Mammary epithelial cell (primary cell): ENCODE data around the gene GADD45G.

Experiments used
- EZH2 ChIP-seq: IDR thresholded peaks from 2 replicates; pipeline ENCODE4 v1.6.1; 2012; ENCODE audit warnings: low read length, inconsistent platforms, borderline replicate concordance
- TF ChIP-seq, protein P1 (sequence below), 2 donors: IDR thresholded peaks in 1 of 2; conservative IDR thresholded peaks in 1 of 2; 2 replicates each; pipeline ENCODE4 v1.5.1; 2011 to 2012; ENCODE audit warnings: inconsistent platforms in 2 of 2, low read length in 2 of 2, mild to moderate bottlenecking in 2 of 2, control low read depth in 1 of 2, low read depth in 1 of 2; ENCODE audit not compliant: insufficient read depth in 1 of 2; ENCODE audit errors: extremely low read depth in 1 of 2

DNA sequence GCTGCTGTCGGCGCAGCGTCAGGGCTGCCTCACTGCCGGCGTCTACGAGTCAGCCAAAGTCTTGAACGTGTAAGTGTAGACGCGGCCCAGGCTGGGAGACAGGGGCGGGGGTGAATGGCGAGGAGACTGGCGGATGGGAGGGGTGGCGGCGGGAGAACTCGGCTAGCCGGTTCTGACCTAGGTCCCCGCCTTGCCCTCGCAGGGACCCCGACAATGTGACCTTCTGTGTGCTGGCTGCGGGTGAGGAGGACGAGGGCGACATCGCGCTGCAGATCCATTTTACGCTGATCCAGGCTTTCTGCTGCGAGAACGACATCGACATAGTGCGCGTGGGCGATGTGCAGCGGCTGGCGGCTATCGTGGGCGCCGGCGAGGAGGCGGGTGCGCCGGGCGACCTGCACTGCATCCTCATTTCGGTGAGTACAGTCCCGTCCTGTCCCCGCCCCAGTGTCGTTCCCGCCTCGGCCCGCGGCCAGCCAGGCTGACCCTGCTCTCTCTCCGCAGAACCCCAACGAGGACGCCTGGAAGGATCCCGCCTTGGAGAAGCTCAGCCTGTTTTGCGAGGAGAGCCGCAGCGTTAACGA lies 745 bp downstream of the GADD45G start:
- TF ChIP-seq, protein P1, sequence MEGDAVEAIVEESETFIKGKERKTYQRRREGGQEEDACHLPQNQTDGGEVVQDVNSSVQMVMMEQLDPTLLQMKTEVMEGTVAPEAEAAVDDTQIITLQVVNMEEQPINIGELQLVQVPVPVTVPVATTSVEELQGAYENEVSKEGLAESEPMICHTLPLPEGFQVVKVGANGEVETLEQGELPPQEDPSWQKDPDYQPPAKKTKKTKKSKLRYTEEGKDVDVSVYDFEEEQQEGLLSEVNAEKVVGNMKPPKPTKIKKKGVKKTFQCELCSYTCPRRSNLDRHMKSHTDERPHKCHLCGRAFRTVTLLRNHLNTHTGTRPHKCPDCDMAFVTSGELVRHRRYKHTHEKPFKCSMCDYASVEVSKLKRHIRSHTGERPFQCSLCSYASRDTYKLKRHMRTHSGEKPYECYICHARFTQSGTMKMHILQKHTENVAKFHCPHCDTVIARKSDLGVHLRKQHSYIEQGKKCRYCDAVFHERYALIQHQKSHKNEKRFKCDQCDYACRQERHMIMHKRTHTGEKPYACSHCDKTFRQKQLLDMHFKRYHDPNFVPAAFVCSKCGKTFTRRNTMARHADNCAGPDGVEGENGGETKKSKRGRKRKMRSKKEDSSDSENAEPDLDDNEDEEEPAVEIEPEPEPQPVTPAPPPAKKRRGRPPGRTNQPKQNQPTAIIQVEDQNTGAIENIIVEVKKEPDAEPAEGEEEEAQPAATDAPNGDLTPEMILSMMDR (conservative IDR thresholded peaks at IDR 0.05 in 1 of 2, IDR thresholded peaks at IDR 0.05 in 1 of 2; ENCODE audit: extremely low read depth in 1 of 2, insufficient read depth in 1 of 2, low read depth in 1 of 2, low read length in 2 of 2), result no peak
- no peak for TF ChIP-seq EZH2
